ENCODE measurements around the gene TSPAN12. TPM values are rescaled to one million over a fixed set of nuclear protein-coding genes. Genes with fewer than 3 reads are reported as not detected.
"Not testable (repeated sequence)": the region's sequence is repeated elsewhere in the genome, so short reads cannot be mapped to it uniquely, and the experiment has no call there.

Gene TSPAN12
- polyA plus RNA-seq, 4 donors: 26.8 to 134 (median 30.1) TPM

DNA sequence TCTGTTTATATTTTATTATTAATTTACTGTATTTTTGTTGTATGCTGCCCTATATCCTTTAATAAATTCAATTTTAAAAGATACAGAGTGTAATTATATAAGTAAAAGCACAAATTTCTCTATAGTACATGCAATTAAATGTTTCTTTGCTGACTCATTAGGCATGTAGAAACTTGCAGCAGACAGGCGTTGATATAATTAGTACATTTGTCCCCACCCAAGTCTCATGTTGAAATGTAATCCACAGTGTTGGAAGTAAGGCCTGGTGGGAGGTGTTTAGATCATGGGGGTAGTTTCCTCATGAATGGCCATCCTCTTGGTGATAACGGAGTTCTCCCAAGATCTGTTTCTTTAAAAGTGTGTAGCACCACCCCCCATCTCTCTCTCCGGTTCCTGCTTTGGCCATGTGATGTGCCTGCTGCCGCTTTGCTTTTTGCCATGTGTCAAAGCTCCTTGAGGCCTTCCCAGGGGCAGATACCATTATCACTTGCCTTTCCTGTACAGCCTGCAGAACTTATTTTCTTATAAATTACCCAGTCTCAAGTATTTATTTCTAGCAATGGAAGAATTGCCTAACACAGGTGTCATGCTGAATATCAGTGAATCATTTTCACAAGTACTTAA lies 63.7 kb downstream of the TSPAN12 start:
- no peak overlapping the region for H3K4me3 ChIP-seq (ENCODE audit: low read depth in 1 of 3, low read length in 3 of 3)
- no peak for DNase-seq
- no peaks in the 10 kb centered on the region for H3K27me3 ChIP-seq (ENCODE audit: control insufficient read depth in 3 of 3, insufficient read depth in 3 of 3, low read length in 3 of 3)
- 77 to 91% (median 81%) methylated on average over 4 of the region's 4 CpGs for WGBS, 3 donors
- no peak for FAIRE-seq
- no peak overlapping the region for H3K27ac ChIP-seq (ENCODE audit: low read depth in 1 of 3, low read length in 2 of 3)
- H3K4me1 ChIP-seq (ENCODE audit: control insufficient read depth in 3 of 3, insufficient read depth in 2 of 3, low read depth in 1 of 3, low read length in 2 of 3): peaks cover 0 to 4% (median 0%) of the 10 kb centered on the region in 3 donors
- peaks cover 0 to 4% of the 10 kb centered on the region in 2 donors for H3K9me3 ChIP-seq (ENCODE audit: control insufficient read depth in 2 of 2, insufficient read depth in 1 of 2, low read depth in 1 of 2, low read length in 1 of 2)
- peaks cover 0 to 13% (median 2%) of the 10 kb centered on the region in 3 donors for H3K36me3 ChIP-seq (ENCODE audit: control insufficient read depth in 3 of 3, insufficient read depth in 2 of 3, low read depth in 1 of 3, low read length in 3 of 3)

- DNase-seq: no peak
- Histone ChIP-seq H3K4me1 (ENCODE audit: control insufficient read depth in 3 of 3, insufficient read depth in 2 of 3, low read depth in 1 of 3, low read length in 2 of 3) (peaks cover 0 to 4% (median 0%) of the 10 kb centered on the region in 3 donors), H3K36me3 (ENCODE audit: control insufficient read depth in 3 of 3, insufficient read depth in 2 of 3, low read depth in 1 of 3, low read length in 3 of 3) (peaks cover 0 to 13% (median 2%) of the 10 kb centered on the region in 3 donors), H3K4me3 (ENCODE audit: low read depth in 1 of 3, low read length in 3 of 3) (no peak overlapping the region), H3K9me3 (ENCODE audit: control insufficient read depth in 2 of 2, insufficient read depth in 1 of 2, low read depth in 1 of 2, low read length in 1 of 2) (peaks cover 0 to 4% of the 10 kb centered on the region in 2 donors), H3K27me3 (ENCODE audit: control insufficient read depth in 3 of 3, insufficient read depth in 3 of 3, low read length in 3 of 3) (no peaks in the 10 kb centered on the region), H3K27ac (ENCODE audit: low read depth in 1 of 3, low read length in 2 of 3) (no peak overlapping the region)
- WGBS, 3 donors: 92 to 95% (median 94%) methylated on average over 3 of the region's 3 CpGs
- no peak for FAIRE-seq
Observed at GRCh38 chr7:120793213-120793936, 64.6 kb downstream of the TSPAN12 start.

DNA sequence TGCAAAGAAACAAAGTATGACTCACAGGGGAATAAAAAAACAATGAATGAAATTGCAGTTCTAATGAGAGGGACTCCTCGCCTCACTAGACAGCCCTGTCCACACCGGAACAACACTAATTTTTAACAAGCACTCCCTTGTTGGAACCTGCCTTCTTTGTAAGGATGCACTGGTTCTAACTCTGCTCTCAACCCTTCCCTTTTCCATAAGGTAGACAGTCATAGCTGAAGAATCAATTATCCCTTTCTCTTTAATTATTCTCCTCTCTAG lies 65.1 kb downstream of the TSPAN12 start:
- Histone ChIP-seq H3K4me3 (ENCODE audit: low read depth in 1 of 3, low read length in 3 of 3) (no peak overlapping the region), H3K27ac (ENCODE audit: low read depth in 1 of 3, low read length in 2 of 3) (no peak overlapping the region), H3K36me3 (ENCODE audit: control insufficient read depth in 3 of 3, insufficient read depth in 2 of 3, low read depth in 1 of 3, low read length in 3 of 3) (peaks cover 0 to 13% (median 2%) of the 10 kb centered on the region in 3 donors), H3K4me1 (ENCODE audit: control insufficient read depth in 3 of 3, insufficient read depth in 2 of 3, low read depth in 1 of 3, low read length in 2 of 3) (peaks cover 0 to 4% (median 0%) of the 10 kb centered on the region in 3 donors), H3K27me3 (ENCODE audit: control insufficient read depth in 3 of 3, insufficient read depth in 3 of 3, low read length in 3 of 3) (no peaks in the 10 kb centered on the region), H3K9me3 (ENCODE audit: control insufficient read depth in 2 of 2, insufficient read depth in 1 of 2, low read depth in 1 of 2, low read length in 1 of 2) (peaks cover 0 to 4% of the 10 kb centered on the region in 2 donors)
- DNase-seq (no peak), FAIRE-seq (no peak)
- 95 to 98% (median 98%) methylated on average over 2 of the region's 2 CpGs for WGBS, 3 donors

DNA sequence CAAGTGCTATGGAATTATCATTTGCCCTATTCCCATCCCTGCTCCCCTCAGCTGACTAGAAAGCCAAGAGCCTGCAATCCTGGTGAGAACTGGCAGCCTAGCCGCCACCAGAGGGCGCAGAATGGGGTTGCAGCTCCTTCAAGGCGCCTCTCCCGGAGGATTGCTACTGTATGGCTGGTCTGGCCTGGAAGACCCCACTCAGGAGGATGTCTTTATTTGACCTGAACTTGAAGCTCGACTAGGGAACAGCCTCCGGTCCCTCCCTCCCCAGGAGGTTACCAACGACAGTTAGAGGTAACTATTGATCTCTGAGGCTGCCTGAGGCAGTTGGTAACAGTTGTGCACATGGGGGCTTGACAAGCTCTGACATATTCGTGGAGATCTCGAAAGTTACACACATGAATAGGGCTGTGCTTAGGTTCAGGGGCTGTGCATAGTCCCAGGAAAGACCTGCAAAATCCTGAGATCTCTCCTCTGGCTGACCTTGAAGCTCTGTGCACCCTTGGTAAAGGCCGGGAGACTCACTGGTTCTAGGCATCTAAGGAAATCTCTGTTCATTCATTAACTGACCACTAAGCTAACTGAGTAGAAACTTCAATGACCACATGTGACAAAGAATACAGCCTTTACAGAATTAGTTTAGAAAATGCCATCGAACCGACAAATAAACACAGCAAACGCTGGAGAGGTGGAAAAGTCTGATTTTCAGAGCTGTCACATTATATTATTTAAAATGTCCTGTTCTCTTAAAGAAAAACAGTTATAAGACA lies 65.7 kb downstream of the TSPAN12 start:
- Histone ChIP-seq H3K27ac (ENCODE audit: low read depth in 1 of 3, low read length in 2 of 3) (no peak overlapping the region), H3K4me1 (ENCODE audit: control insufficient read depth in 3 of 3, insufficient read depth in 2 of 3, low read depth in 1 of 3, low read length in 2 of 3) (peaks cover 0 to 4% (median 0%) of the 10 kb centered on the region in 3 donors), H3K27me3 (ENCODE audit: control insufficient read depth in 3 of 3, insufficient read depth in 3 of 3, low read length in 3 of 3) (no peaks in the 10 kb centered on the region), H3K4me3 (ENCODE audit: low read depth in 1 of 3, low read length in 3 of 3) (no peak overlapping the region), H3K36me3 (ENCODE audit: control insufficient read depth in 3 of 3, insufficient read depth in 2 of 3, low read depth in 1 of 3, low read length in 3 of 3) (peaks cover 0 to 12% (median 2%) of the 10 kb centered on the region in 3 donors), H3K9me3 (ENCODE audit: control insufficient read depth in 2 of 2, insufficient read depth in 1 of 2, low read depth in 1 of 2, low read length in 1 of 2) (peaks cover 0 to 3% of the 10 kb centered on the region in 2 donors)
- FAIRE-seq: no peak
- WGBS, 3 donors: 40 to 46% (median 44%) methylated on average over 13 of the region's 13 CpGs
- peak; percentile 75 to 84 for DNase-seq

GRCh38 chr7:120785095-120785494 lies 72.8 kb downstream of the TSPAN12 start:
- Histone ChIP-seq H3K36me3 (ENCODE audit: control insufficient read depth in 3 of 3, insufficient read depth in 2 of 3, low read depth in 1 of 3, low read length in 3 of 3) (peaks cover 0 to 4% (median 0%) of the 10 kb centered on the region in 3 donors), H3K4me1 (ENCODE audit: control insufficient read depth in 3 of 3, insufficient read depth in 2 of 3, low read depth in 1 of 3, low read length in 2 of 3) (no peaks in the 10 kb centered on the region), H3K27me3 (ENCODE audit: control insufficient read depth in 3 of 3, insufficient read depth in 3 of 3, low read length in 3 of 3) (no peaks in the 10 kb centered on the region), H3K27ac (ENCODE audit: low read depth in 1 of 3, low read length in 2 of 3) (no peak overlapping the region), H3K4me3 (ENCODE audit: low read depth in 1 of 3, low read length in 3 of 3) (no peak overlapping the region), H3K9me3 (ENCODE audit: control insufficient read depth in 2 of 2, insufficient read depth in 1 of 2, low read depth in 1 of 2, low read length in 1 of 2) (no peaks in the 10 kb centered on the region)
- WGBS, 3 donors: 55 to 74% (median 61%) methylated on average over 1 of the region's 1 CpG
- FAIRE-seq (no peak), DNase-seq (no peak)

GRCh38 chr7:120783721-120784120 lies 74.2 kb downstream of the TSPAN12 start:
- H3K27me3 ChIP-seq (ENCODE audit: control insufficient read depth in 3 of 3, insufficient read depth in 3 of 3, low read length in 3 of 3): no peaks in the 10 kb centered on the region
- H3K9me3 ChIP-seq (ENCODE audit: control insufficient read depth in 2 of 2, insufficient read depth in 1 of 2, low read depth in 1 of 2, low read length in 1 of 2): no peaks in the 10 kb centered on the region
- H3K36me3 ChIP-seq (ENCODE audit: control insufficient read depth in 3 of 3, insufficient read depth in 2 of 3, low read depth in 1 of 3, low read length in 3 of 3): no peaks in the 10 kb centered on the region
- H3K4me1 ChIP-seq (ENCODE audit: control insufficient read depth in 3 of 3, insufficient read depth in 2 of 3, low read depth in 1 of 3, low read length in 2 of 3): no peaks in the 10 kb centered on the region
- FAIRE-seq (no peak), DNase-seq (no peak)
- WGBS, 3 donors: 63 to 83% (median 74%) methylated on average over 5 of the region's 5 CpGs
- no peak overlapping the region for H3K27ac ChIP-seq (ENCODE audit: low read depth in 1 of 3, low read length in 2 of 3)
- no peak overlapping the region for H3K4me3 ChIP-seq (ENCODE audit: low read depth in 1 of 3, low read length in 3 of 3)

- H3K4me1 ChIP-seq (ENCODE audit: control insufficient read depth in 3 of 3, insufficient read depth in 2 of 3, low read depth in 1 of 3, low read length in 2 of 3): no peaks in the 10 kb centered on the region
- DNase-seq (no peak), FAIRE-seq (no peak)
- 83 to 90% (median 84%) methylated on average over 6 of the region's 6 CpGs for WGBS, 3 donors
- H3K9me3 ChIP-seq (ENCODE audit: control insufficient read depth in 2 of 2, insufficient read depth in 1 of 2, low read depth in 1 of 2, low read length in 1 of 2): no peaks in the 10 kb centered on the region
- H3K27me3 ChIP-seq (ENCODE audit: control insufficient read depth in 3 of 3, insufficient read depth in 3 of 3, low read length in 3 of 3): no peaks in the 10 kb centered on the region
- H3K36me3 ChIP-seq (ENCODE audit: control insufficient read depth in 3 of 3, insufficient read depth in 2 of 3, low read depth in 1 of 3, low read length in 3 of 3): no peaks in the 10 kb centered on the region
- H3K4me3 ChIP-seq (ENCODE audit: low read depth in 1 of 3, low read length in 3 of 3): no peak overlapping the region
- H3K27ac ChIP-seq (ENCODE audit: low read depth in 1 of 3, low read length in 2 of 3): no peak overlapping the region
Observed at GRCh38 chr7:120783273-120783672, 74.7 kb downstream of the TSPAN12 start.

- H3K36me3 ChIP-seq (ENCODE audit: control insufficient read depth in 3 of 3, insufficient read depth in 2 of 3, low read depth in 1 of 3, low read length in 3 of 3); H3K4me1 ChIP-seq (ENCODE audit: control insufficient read depth in 3 of 3, insufficient read depth in 2 of 3, low read depth in 1 of 3, low read length in 2 of 3); H3K9me3 ChIP-seq (ENCODE audit: control insufficient read depth in 2 of 2, insufficient read depth in 1 of 2, low read depth in 1 of 2, low read length in 1 of 2); DNase-seq; FAIRE-seq; H3K4me3 ChIP-seq (ENCODE audit: low read depth in 1 of 3, low read length in 3 of 3); H3K27ac ChIP-seq (ENCODE audit: low read depth in 1 of 3, low read length in 2 of 3); H3K27me3 ChIP-seq (ENCODE audit: control insufficient read depth in 3 of 3, insufficient read depth in 3 of 3, low read length in 3 of 3): not testable (repeated sequence)
- WGBS, 3 donors: 92 to 93% (median 92%) methylated on average over 10 of the region's 10 CpGs
Observed at GRCh38 chr7:120781924-120782323, 76.0 kb downstream of the TSPAN12 start.
